ENCODE measurements around the gene GK2. TPM values are rescaled to one million over a fixed set of nuclear protein-coding genes. Genes with fewer than 3 reads are reported as not detected.

GK2 gene
- total RNA-seq, 1 donor from 2014 or later = not detected

GRCh38 chr4:79396794-79397193 is 11.2 kb downstream of the GK2 start:
- no peak for DNase-seq
- no peak for ATAC-seq (ENCODE audit: poor library complexity)
- intact Hi-C loops (cut with DNase I) = no loop called here

GRCh38 chr4:79395841-79396240 is 12.2 kb downstream of the GK2 start:
- intact Hi-C loops (cut with DNase I) = no loop called here
- ATAC-seq (ENCODE audit: poor library complexity) = no peak
- no peak for DNase-seq

GRCh38 chr4:79390890-79391289 is 17.1 kb downstream of the GK2 start:
- intact Hi-C loops (cut with DNase I) = no loop called here
- ATAC-seq (ENCODE audit: poor library complexity) (no peak), DNase-seq (no peak)

- no peak for DNase-seq
- ATAC-seq (ENCODE audit: poor library complexity) = no peak
- intact Hi-C loops (cut with DNase I) = no loop called here
Measured at GRCh38 chr4:79385641-79386040, 22.4 kb downstream of the GK2 start.

- DNase-seq = no peak
- intact Hi-C loops (cut with DNase I) = no loop called here
Measured at GRCh38 chr4:79381161-79381560, 26.9 kb downstream of the GK2 start.

GRCh38 chr4:79370026-79370425 is 38.0 kb downstream of the GK2 start:
- DNase-seq (no peak), ATAC-seq (ENCODE audit: poor library complexity) (no peak)
- intact Hi-C loops (cut with DNase I) = no loop called here

More at GRCh38 chr4:79381161-79381560, 26.9 kb downstream of the GK2 start:
- ATAC-seq (ENCODE audit: poor library complexity) = no peak

- ATAC-seq (ENCODE audit: poor library complexity) = no peak
- intact Hi-C loops (cut with DNase I) = no loop called here
- no peak for DNase-seq
Measured at GRCh38 chr4:79367096-79367495, 40.9 kb downstream of the GK2 start.

- ATAC-seq (ENCODE audit: poor library complexity) = no peak
- no peak for DNase-seq
- intact Hi-C loops (cut with DNase I) = no loop called here
Measured at GRCh38 chr4:79366422-79366821, 41.6 kb downstream of the GK2 start.

- no peak for ATAC-seq (ENCODE audit: poor library complexity)
- intact Hi-C loops (cut with DNase I) = no loop called here
- DNase-seq = no peak
Measured at GRCh38 chr4:79364061-79364460, 44.0 kb downstream of the GK2 start.

- intact Hi-C loops (cut with DNase I) = no loop called here
- ATAC-seq (ENCODE audit: poor library complexity) (no peak), DNase-seq (no peak)
Measured at GRCh38 chr4:79362626-79363025, 45.4 kb downstream of the GK2 start.

GRCh38 chr4:79360006-79360405 is 48.0 kb downstream of the GK2 start:
- DNase-seq = no peak
- intact Hi-C loops (cut with DNase I) = no loop called here
- ATAC-seq (ENCODE audit: poor library complexity) = no peak

GRCh38 chr4:79358438-79358837 is 49.6 kb downstream of the GK2 start:
- intact Hi-C loops (cut with DNase I) = no loop called here
- no peak for DNase-seq
- ATAC-seq (ENCODE audit: poor library complexity) = no peak

GRCh38 chr4:79357365-79357764 is 50.7 kb downstream of the GK2 start:
- intact Hi-C loops (cut with DNase I) = no loop called here
- ATAC-seq (ENCODE audit: poor library complexity) (no peak), DNase-seq (no peak)

Other genes starting within 250 kb of the GK2 start
- not detected for gene NAA11, start 82.2 kb downstream of the GK2 start, total RNA-seq

Measured in Right ventricle myocardium superior (tissue), 1 donor.